ENCODE results near the gene SLIT1.

The SLIT1 gene

DNA sequence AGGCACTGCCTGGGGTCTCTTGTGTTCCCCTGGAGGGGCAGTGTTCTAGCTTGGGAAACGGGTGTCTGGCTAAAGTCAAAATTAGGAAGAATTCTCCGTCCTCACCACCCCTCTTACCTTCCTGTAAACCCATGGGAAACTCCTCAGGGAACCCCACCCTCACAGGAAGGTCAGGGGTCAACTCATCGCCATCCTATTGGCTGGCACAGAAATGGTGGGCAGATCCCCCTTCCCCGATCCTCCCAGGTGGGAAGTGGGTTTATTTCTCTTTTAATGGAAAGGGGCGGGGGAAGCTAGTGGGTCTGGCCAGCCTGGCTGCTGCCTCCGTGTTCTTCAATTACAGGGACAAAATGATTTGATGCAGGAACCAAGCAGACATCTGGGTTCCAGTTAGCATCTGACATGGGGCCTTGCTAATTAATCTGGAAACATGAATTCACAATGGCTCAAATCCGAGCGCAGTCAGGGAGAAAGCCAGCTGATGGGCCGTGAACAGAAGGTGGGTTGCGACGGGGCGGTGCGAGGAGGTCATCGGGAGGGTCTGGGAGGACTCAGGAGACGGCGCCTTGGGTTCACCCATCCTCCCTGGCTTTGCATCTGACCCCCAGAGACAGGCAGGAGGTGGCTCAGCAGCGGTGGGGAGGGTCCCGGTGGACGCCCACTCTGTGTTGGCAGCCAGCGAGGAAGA lies 66.6 kb downstream of the SLIT1 start:
- no peak for DNase-seq (ENCODE audit: extremely low read depth in 1 of 2, low read depth in 1 of 2)

DNA sequence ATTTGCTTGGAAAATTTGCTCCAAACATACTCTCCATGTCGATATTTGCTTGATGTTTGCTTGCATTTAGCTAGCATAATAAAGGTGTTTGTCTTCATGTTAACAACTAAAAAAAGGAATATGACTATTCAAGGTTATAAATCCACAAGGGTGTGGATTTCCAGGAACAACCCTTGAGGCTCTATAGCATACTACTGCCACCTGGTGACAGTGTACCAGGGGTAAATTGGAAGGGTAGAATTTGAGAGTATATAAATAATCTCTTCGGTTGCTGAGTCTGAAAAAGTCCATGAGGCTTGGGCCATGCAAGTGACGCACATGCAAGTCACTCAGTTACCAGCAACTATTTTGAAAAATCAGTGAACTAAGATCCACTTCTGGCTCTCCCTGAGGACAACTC lies 68.4 kb downstream of the SLIT1 start:
- DNase-seq (ENCODE audit: extremely low read depth in 1 of 2, low read depth in 1 of 2), result no peak

DNA sequence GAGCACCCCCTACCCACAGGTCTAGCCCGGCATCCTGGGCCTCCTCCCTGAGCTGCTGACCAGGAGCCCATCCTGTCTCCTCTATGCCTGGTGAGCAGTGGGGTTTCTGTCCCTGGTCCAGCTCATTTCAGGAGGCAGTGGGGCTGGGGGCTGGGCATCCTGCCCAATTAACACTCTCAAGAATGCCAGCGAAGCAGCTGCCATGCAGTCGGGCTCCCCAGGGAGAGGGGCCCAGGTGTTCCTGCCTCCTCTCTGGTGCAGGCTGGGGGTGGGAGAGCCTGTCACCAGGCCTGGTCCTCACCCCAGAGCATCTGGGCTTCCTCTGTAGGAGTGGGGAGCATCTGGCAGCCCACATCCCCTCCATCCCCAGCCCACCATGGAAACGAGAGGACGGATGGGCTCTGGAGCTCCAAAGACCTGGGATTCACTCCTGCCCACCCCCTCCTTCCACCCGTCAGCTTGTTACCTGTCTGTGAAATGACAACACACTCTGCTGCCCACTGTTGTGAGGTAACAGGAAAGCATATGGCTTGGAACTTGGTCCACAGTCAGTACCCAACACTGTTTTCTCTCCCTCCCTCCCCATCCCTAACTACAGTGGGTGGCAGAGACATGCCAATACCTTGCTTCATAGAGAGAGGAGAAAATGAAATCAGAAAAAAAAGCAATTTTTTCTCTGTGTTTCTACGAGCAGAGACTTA lies 69.1 kb downstream of the SLIT1 start:
- DNase-seq (ENCODE audit: extremely low read depth in 1 of 2, low read depth in 1 of 2), result no peak

GRCh38 chr10:97115846-97116245 lies 69.9 kb downstream of the SLIT1 start:
- no peak for DNase-seq (ENCODE audit: extremely low read depth in 1 of 2, low read depth in 1 of 2)

DNA sequence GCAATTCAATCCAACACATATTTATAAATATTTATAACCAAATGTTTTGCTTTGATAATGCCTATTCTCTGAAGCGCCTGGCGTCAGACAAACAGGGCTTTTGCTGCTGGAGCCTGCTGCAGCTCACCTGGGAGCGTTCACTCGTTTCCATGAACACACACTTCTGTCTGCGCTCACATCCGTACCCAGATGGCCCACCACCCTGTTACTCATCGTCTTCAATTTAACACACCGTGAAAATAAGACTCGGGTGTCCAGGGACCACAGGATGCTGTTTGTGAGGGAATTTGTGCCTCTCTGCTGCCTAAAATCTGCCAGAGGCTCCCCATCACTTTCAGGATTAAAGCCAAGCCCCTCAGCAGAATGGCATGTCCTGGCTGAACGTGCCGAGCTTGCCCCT lies 74.1 kb downstream of the SLIT1 start:
- no peak for DNase-seq (ENCODE audit: extremely low read depth in 1 of 2, low read depth in 1 of 2)

GRCh38 chr10:97109547-97109946 lies 76.2 kb downstream of the SLIT1 start:
- no peak for DNase-seq (ENCODE audit: extremely low read depth in 1 of 2, low read depth in 1 of 2)

- DNase-seq (ENCODE audit: extremely low read depth in 1 of 2, low read depth in 1 of 2), result no peak
Measured at GRCh38 chr10:97107551-97107950, 78.2 kb downstream of the SLIT1 start.

DNA sequence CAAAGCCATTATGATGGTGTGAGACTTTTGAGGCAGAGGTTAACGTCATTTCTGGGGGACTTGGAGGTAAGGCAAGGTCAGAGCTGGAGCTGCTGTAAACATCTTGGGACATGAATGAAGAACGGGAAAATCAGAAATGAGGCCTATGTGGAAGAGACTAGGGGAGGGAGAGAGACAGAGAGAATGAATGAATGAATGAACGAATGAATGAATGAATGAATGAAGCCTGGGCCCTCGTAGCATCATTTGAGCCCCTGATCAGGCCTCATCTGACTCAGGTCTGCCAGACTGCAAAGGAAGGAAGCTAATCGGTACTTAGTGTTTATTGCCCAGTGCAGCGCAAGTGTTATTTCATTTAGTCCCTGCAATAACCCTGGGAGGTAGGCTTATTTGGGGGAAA lies 79.6 kb downstream of the SLIT1 start:
- DNase-seq (ENCODE audit: extremely low read depth in 1 of 2, low read depth in 1 of 2), result no peak

GRCh38 chr10:97105303-97105702 lies 80.5 kb downstream of the SLIT1 start:
- DNase-seq (ENCODE audit: extremely low read depth in 1 of 2, low read depth in 1 of 2), result no peak

DNA sequence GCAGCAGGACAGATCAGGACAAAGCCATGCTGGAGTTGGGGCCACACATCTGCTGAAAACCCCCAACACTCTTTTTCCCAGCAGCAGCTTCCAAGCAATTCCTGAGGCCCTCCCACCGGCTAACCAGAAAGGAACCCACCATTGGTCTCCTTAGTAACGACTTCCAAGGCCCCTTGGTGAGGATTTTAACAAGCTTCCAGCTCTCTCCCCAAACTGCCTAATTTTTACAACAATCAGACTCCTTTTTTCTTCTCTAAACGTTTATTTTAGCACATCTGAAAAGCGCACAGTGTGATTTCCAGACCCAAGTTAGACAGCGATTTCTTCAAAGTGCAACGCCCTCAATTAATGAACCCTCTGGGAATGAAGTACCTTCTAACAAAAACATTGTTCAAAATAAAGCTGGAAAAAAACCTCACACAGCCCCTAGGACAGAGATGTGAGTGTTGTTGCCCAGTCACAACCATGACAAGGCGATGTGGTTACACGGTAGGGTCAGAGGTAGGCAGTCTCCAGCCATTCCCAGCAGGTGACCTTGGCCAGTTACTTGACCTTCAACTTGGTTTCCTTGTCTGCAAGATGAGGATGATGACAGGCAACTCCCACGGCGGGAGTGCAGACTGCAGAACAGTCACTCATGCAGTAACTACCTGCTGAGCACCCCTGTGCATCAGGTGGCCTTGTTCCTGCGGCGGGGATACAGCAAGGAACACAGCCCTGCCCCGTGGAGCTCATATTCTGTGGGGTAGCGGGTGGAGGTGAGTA lies 82.3 kb downstream of the SLIT1 start:
- no peak for DNase-seq (ENCODE audit: extremely low read depth in 1 of 2, low read depth in 1 of 2)

GRCh38 chr10:97102441-97102840 lies 83.3 kb downstream of the SLIT1 start:
- no peak for DNase-seq (ENCODE audit: extremely low read depth in 1 of 2, low read depth in 1 of 2)

GRCh38 chr10:97101166-97101940 lies 84.4 kb downstream of the SLIT1 start:
- no peak for DNase-seq (ENCODE audit: extremely low read depth in 1 of 2, low read depth in 1 of 2)

GRCh38 chr10:97100657-97101056 lies 85.1 kb downstream of the SLIT1 start:
- no peak for DNase-seq (ENCODE audit: extremely low read depth in 1 of 2, low read depth in 1 of 2)

DNA sequence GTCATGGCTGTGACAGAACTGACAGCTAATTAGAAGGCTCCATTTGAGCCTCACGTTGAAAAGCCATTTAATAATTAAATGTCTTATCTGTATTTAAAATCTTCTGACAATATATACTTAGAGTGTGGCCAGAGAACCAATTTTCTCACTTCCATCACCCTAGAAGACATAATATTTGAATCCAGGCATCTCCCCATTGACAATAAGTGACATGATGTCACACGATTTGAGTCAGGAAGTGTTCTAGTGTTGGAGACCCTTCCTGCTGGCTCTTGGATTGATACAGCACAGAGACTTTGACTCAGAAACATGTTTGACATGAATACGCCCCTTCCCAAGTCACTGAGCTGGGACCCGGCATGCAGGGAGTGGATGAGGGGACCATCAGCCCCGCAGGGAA lies 85.9 kb downstream of the SLIT1 start:
- DNase-seq (ENCODE audit: extremely low read depth in 1 of 2, low read depth in 1 of 2), result no peak

DNA sequence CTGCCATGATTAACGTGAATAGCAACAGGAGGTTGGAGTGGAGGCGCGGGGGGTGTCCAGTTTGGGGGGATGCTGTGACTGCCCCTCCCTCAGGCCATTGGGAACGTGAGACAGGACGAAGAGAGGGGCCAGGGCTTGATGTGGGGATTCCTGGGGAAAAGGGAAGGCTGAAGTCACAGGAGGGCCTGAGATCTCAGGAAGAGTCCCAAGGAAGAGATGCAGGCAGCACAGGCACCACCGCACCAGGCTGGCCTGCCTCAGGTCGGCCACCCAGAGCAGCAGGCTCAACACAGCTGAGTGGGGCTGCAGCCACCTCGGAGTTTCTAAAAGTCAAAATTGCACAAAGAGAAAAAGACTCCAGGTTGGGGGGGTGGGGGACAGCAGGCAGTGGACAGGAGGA lies 86.7 kb downstream of the SLIT1 start:
- DNase-seq (ENCODE audit: extremely low read depth in 1 of 2, low read depth in 1 of 2), result no peak

- no peak for DNase-seq (ENCODE audit: extremely low read depth in 1 of 2, low read depth in 1 of 2)
Measured at GRCh38 chr10:97097084-97097433, 88.7 kb downstream of the SLIT1 start.

GRCh38 chr10:97096261-97097083 lies 89.3 kb downstream of the SLIT1 start:
- peak; percentile 3 to 6 for DNase-seq (ENCODE audit: extremely low read depth in 1 of 2, low read depth in 1 of 2)

DNA sequence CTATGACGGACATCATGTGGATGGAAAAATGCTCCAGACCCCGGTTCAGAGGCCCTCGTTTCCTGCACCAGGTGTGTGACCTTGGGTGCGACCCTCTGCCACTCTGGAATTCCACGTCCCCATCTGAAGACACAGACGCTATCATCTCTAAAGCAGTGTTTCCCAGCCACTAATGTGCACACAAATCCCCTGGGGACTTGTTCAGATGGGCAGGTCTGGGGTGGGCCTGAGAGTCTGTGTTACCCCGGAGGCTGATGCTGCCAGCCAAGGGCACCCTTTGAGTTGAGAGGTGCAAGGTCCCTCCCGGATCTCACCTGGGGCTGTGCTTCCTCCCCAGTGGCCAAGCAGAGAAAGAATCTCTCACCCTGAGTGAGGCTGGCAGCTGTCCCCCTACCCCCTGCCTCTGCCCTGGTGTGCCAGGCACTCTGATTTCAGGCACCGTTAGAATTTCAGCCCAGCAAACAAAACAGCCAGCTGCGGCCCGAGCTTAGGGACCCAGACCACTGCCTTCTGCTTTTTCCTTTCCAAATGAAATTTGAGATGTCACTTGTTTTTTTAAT lies 90.0 kb downstream of the SLIT1 start:
- no peak for DNase-seq (ENCODE audit: extremely low read depth in 1 of 2, low read depth in 1 of 2)

GRCh38 chr10:97090644-97091043 lies 95.1 kb downstream of the SLIT1 start:
- DNase-seq (ENCODE audit: extremely low read depth in 1 of 2, low read depth in 1 of 2), result no peak

- no peak for DNase-seq (ENCODE audit: extremely low read depth in 1 of 2, low read depth in 1 of 2)
Measured at GRCh38 chr10:97090035-97090434, 95.7 kb downstream of the SLIT1 start.
